ENCODE measurements around the gene VTI1A.

GRCh38 chr10:112832959-112833358, 385.9 kb downstream of the VTI1A start:
- TF ChIP-seq EZH2 (IDR thresholded peaks at IDR 0.05) = no peak
- no peak for TF ChIP-seq POLR2AphosphoS5 (IDR thresholded peaks at IDR 0.05; ENCODE audit: borderline replicate concordance, low read depth, low read length)

Data from SK-N-MC (cell line).